Osteoblast (primary cell): ENCODE results near the gene CD40. TPM values are rescaled to one million over a fixed set of nuclear protein-coding genes. Genes with fewer than 3 reads are reported as not detected.

Experiments used
- DNase-seq: peaks from one replicate; pipeline ENCODE4 v3.0.0; 2011; ENCODE audit warnings: low spot score, mixed read lengths; ENCODE audit not compliant: insufficient read length; ENCODE audit errors: missing footprints
- H2AFZ ChIP-seq: 2 replicates; pipeline ENCODE4 v1.6.0; 2011; ENCODE audit warnings: mild to moderate bottlenecking, low read length
- H3K27ac ChIP-seq: 2 replicates; pipeline ENCODE4 v1.5.1; 2011; ENCODE audit warnings: mild to moderate bottlenecking, low read depth, low read length, moderate library complexity
- H3K27me3 ChIP-seq: 2 replicates; pipeline ENCODE4 v1.6.0; 2012; ENCODE audit warnings: mild to moderate bottlenecking, control low read depth, inconsistent platforms, low read length, moderate library complexity; ENCODE audit not compliant: insufficient read depth
- H3K36me3 ChIP-seq: 2 replicates; pipeline ENCODE4 v1.5.1; 2011; ENCODE audit warnings: mild to moderate bottlenecking, low read length, control low read depth, moderate library complexity; ENCODE audit not compliant: insufficient read depth
- H3K4me1 ChIP-seq: 2 replicates; pipeline ENCODE4 v1.5.1; 2011; ENCODE audit warnings: mild to moderate bottlenecking, low read length, control low read depth, moderate library complexity; ENCODE audit not compliant: insufficient read depth
- H3K4me2 ChIP-seq: 2 replicates; pipeline ENCODE4 v1.6.0; 2011; ENCODE audit warnings: mild to moderate bottlenecking, low read length; ENCODE audit not compliant: insufficient read depth
- H3K4me3 ChIP-seq: fragments of 200-600 bp; sonication (generic); 3 replicates; pipeline ENCODE4 v1.5.1; 2012; ENCODE audit warnings: mild to moderate bottlenecking, low read length, inconsistent platforms; ENCODE audit not compliant: insufficient read depth
- H3K79me2 ChIP-seq: 2 replicates; pipeline ENCODE4 v1.6.0; 2012; ENCODE audit warnings: mild to moderate bottlenecking, low read length, control low read depth, inconsistent platforms; ENCODE audit not compliant: insufficient read depth
- H3K9me3 ChIP-seq: 2 replicates; pipeline ENCODE4 v1.5.1; 2011; ENCODE audit warnings: low read depth, low read length, control low read depth
- H4K20me1 ChIP-seq: 2 replicates; pipeline ENCODE4 v1.6.0; 2012; ENCODE audit warnings: mild to moderate bottlenecking, low read length, control low read depth; ENCODE audit not compliant: insufficient read depth
- total RNA-seq: library from RNA; depleted of rRNA; stranded (reverse); fragments of >200 nt; gene quantifications from 2 replicates; pipeline ENCODE4 v1.2.3, GENCODE V29; 2012
- TF ChIP-seq, protein P1 (sequence below): IDR thresholded peaks from 2 replicates; pipeline ENCODE4 v1.5.1; 2011; ENCODE audit warnings: mild to moderate bottlenecking, low read depth, low read length, moderate library complexity; ENCODE audit errors: extremely low read depth

CD40 gene
- total RNA-seq, 1 donor: 2.5 TPM

DNA sequence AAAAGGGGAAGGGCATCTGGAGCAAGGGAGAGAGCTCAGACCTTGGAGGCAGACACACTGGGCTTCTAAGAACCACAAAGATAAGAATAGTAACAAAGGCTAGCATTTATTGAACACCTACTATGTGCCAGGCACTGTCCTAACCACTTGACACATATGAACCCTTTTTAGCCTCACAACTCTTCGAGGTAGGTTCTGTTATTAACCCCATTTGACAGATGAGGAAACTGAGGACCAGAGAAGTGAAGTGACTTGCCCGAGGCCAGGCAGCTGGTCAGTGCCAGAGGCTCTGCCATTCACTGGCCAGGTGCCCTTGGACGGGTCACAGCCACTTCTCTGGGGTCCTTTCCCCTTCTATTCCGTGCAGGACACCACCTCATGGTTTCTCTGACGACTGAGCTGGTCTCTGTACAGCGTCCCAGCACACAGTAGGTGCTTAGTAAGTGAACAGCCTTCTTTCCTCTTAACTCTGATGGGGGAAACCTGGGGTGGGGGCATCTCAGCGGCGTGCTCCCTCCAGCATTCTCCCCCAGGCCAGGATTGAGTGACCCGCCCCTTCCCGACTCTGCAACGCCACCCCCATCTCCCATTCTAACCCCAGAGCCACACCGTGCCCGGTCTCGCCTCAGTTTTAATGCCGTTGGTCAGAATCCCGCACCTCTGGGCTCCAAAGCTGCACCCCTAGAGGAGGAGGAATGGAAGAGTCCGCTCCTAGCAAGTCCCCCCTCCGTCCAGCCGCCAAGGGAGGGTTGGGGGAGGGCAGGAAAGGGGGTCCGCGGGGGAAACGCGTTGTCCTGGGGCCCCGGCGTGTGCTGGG is 55.7 kb downstream of the CD40 start:
- H3K4me2 ChIP-seq: no peak overlapping the region
- DNase-seq: no peak
- no peaks in the 10 kb centered on the region for H3K4me1 ChIP-seq

DNA sequence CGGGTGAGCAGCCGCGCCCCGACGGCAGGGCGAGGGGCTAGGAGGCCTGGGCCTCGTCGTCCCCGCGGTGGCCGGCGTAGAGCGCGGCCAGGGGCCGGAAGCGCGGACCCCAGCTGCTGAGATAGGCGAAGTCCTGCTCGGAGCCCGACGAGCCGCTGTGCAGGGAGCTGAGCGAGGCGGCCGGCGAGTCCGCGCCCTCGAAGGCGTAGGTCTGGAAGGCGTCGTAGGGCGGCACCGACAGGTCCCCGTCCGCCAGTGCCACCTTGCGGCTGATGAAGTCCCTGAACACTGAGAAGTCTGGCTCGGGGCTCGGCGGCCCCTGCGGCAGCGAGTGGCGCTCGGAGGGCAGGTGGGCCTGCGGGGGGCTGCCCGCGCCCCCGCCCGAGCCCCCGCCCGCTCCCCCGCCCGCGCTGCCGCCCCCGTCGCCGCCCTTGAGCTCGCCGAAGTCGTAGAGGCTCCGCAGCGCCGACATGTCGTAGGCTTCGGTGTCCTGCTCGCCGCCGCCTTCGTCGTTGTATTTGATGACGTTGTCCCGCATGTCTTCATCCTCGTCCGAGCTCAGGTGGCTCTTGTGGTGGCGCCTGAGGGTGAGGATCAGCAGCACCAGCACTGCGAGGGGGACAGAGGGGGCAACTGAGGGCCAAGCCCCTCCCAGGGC is 56.5 kb downstream of the CD40 start:
- TF ChIP-seq, protein P1, sequence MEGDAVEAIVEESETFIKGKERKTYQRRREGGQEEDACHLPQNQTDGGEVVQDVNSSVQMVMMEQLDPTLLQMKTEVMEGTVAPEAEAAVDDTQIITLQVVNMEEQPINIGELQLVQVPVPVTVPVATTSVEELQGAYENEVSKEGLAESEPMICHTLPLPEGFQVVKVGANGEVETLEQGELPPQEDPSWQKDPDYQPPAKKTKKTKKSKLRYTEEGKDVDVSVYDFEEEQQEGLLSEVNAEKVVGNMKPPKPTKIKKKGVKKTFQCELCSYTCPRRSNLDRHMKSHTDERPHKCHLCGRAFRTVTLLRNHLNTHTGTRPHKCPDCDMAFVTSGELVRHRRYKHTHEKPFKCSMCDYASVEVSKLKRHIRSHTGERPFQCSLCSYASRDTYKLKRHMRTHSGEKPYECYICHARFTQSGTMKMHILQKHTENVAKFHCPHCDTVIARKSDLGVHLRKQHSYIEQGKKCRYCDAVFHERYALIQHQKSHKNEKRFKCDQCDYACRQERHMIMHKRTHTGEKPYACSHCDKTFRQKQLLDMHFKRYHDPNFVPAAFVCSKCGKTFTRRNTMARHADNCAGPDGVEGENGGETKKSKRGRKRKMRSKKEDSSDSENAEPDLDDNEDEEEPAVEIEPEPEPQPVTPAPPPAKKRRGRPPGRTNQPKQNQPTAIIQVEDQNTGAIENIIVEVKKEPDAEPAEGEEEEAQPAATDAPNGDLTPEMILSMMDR: peak; percentile 36
- Histone ChIP-seq H2AFZ (no peak overlapping the region), H3K79me2 (no peaks in the 10 kb centered on the region), H3K4me1 (no peaks in the 10 kb centered on the region), H3K27me3 (peaks cover 37% of the 10 kb centered on the region), H3K27ac (no peak overlapping the region), H3K4me2 (no peak overlapping the region), H3K4me3 (no peak overlapping the region), H4K20me1 (no peaks in the 10 kb centered on the region), H3K9me3 (no peaks in the 10 kb centered on the region), H3K36me3 (no peaks in the 10 kb centered on the region)
- peak; percentile 97 for DNase-seq

More for the DNA sequence above, 55.7 kb downstream of the CD40 start:
- no peaks in the 10 kb centered on the region for H3K79me2 ChIP-seq
- TF ChIP-seq, protein P1: no peak
- H3K27ac ChIP-seq: no peak overlapping the region
- no peaks in the 10 kb centered on the region for H3K36me3 ChIP-seq
- H3K4me3 ChIP-seq: no peak overlapping the region
- no peaks in the 10 kb centered on the region for H4K20me1 ChIP-seq
- H3K9me3 ChIP-seq: no peaks in the 10 kb centered on the region
- peaks cover 33% of the 10 kb centered on the region for H3K27me3 ChIP-seq
- H2AFZ ChIP-seq: no peak overlapping the region

DNA sequence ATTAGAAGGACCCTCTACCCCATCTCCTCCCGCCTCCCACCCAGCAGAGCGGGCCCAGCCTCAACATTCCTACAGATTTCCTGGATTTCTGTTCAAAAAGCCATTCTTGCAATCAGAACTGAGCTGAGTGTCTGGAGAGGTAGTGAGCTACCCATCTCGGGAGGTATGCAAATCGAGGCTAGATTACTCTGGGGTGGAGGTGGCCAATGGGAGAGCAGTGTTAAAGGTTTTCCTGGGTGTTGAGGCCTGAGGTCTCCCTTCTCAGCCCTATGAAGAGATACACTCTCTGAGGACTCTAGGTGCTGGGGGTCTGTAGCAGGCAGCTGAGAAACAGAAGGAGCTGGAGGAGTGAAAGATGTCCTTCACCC is 57.0 kb downstream of the CD40 start:
- Histone ChIP-seq H3K36me3 (no peaks in the 10 kb centered on the region), H2AFZ (no peak overlapping the region), H3K9me3 (no peaks in the 10 kb centered on the region), H3K4me3 (no peak overlapping the region), H3K79me2 (no peaks in the 10 kb centered on the region), H3K27ac (no peak overlapping the region), H3K4me1 (no peaks in the 10 kb centered on the region), H4K20me1 (no peaks in the 10 kb centered on the region), H3K4me2 (no peak overlapping the region), H3K27me3 (peaks cover 42% of the 10 kb centered on the region)
- TF ChIP-seq, protein P1: no peak
- no peak for DNase-seq

DNA sequence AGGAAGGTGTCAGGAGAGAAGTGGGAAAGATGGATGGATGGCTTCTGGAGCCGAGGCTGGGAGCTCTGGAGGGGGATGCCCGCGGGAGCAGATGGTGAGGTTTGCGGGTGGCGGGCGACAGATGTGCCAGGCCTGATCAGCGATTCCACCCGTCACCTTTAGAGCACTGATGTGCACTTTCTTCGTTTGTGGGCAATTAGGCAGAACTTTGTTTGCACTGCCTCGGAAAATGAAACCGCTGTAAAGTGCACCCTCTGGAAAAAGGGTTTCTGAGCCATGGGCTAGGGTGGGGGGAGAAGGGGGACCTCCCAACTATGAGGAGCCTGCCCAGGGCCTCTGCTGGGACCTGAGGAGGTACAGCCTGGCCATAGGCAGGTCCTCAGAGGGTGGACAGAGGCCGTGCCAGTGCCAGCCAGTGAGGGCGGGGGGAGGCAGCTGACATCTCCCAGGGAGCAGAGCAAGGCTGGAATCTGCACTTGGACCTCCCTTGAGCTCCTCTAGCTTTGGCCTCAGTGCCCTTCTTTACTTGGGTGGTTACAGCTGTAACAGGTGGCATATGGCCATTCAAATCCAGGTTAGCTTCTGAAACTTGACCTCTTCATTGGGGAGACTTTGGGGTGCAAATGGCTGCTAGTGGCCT is 58.7 kb downstream of the CD40 start:
- TF ChIP-seq, protein P1: no peak
- Histone ChIP-seq H3K4me2 (no peak overlapping the region), H3K4me1 (no peaks in the 10 kb centered on the region), H2AFZ (no peak overlapping the region), H3K27me3 (peaks cover 41% of the 10 kb centered on the region), H3K9me3 (no peaks in the 10 kb centered on the region), H3K36me3 (no peaks in the 10 kb centered on the region), H4K20me1 (no peaks in the 10 kb centered on the region), H3K4me3 (no peak overlapping the region), H3K27ac (no peak overlapping the region), H3K79me2 (no peaks in the 10 kb centered on the region)
- DNase-seq: no peak
